GM18499 (cell line): Measurements from ENCODE around the gene CD244.
A peak's percentile ranks its signal among the peaks of the same experiment; 100 is the strongest.
"Not testable (repeated sequence)": the region's sequence is repeated elsewhere in the genome, so short reads cannot be mapped to it uniquely, and the experiment has no call there.

Experiments
- ATAC-seq: cut with Tn5 transposase; IDR thresholded peaks from one replicate; pipeline ENCODE4 v1.9.1; 2021; ENCODE audit warnings: moderate number of reproducible peaks; ENCODE audit not compliant: insufficient read depth, unreplicated experiment

The CD244 gene

DNA sequence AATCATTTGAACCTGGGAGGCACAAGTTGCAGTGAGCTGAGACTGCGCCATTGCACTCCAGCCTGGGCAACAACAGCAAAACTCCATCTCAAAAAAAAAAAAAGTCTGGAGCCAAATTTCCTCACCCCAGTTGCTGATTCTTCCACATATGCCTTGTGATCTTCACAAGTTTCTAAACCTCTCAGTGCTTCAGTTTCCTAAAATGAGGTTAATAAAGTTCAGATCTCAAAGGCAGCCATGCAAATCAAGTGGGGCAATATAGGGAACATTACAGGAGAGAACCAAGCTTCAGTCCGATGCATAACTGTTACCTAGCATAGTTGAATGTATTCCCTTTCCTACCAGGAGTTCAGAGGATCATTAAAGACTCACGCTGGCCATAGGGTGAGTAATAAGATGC lies 17.5 kb upstream of the CD244 start:
- ATAC-seq = no peak

DNA sequence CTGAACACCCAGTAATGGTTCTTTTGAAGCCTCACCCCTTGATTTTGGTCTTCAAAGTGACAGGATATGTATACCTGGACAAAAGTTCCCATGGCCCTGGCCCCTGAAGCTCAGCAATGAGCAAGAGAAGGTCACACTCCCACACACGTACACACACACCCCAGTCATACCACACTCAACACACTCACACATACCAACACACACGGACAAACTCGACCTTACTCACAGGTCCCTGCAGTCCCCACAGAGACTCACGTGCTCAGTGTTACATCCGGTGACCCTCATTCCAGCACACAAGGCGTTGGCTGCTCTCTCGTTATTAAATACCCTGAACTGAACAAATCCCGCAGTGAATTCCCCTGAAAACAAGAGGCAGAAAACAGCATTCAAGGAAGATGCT lies 16.4 kb upstream of the CD244 start:
- no peak for ATAC-seq

DNA sequence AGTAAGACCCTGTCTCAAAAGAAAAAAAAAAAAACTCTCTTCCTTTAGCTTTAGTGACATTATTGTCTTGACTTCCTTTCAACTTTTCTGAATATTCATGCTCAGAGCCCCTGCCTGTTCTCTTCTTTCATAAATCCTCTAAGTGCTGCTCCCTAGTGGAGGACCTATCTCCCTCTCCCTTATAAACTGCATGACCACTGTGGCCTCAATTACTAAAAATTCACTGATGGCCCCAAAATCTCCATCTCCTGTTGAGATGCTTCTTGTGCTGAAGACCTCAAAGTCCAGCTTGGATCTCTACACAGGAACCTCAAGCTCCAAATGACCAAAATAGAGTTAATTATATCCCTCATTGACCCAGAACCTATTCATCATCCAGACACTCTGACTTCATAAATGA lies 14.5 kb upstream of the CD244 start:
- ATAC-seq = no peak

DNA sequence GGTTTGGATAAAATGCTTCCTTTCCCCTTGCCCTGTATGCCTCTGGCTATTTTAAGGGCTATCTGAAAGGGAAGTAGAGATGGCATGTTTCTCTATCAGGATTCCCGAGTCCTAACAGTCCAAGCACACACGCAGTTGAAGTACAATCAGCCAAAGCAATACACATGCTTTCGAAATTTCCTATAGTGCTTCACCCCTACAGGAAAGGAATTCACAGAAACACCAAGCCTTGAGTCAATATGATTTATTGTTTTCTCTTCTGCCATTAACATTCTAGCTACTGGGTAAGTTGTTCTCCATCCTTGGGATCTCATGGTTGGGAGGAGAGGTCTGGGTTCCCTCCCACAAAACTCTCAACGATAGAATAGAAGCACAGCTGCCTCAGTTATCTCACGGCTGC lies 13.6 kb upstream of the CD244 start:
- ATAC-seq = no peak

DNA sequence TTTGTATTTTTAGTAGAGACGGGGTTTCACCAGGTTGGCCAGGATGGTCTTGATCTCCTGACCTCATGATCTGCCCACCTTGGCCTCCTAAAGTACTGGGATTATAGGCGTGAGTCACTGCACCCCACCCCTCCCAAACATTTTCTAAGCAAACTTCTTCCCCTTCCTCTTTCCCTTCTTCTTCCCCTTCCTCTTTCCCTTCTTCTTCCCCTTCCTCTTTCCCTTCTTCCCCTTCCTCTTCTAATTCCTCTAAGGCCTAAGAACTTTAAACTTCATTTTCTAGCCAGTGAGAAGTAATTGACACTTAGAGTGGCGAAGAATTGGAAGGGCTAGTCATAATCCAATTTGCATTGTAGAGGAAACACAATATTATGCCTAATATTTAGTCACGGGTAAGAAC lies 12.9 kb upstream of the CD244 start:
- not testable (repeated sequence) for ATAC-seq

DNA sequence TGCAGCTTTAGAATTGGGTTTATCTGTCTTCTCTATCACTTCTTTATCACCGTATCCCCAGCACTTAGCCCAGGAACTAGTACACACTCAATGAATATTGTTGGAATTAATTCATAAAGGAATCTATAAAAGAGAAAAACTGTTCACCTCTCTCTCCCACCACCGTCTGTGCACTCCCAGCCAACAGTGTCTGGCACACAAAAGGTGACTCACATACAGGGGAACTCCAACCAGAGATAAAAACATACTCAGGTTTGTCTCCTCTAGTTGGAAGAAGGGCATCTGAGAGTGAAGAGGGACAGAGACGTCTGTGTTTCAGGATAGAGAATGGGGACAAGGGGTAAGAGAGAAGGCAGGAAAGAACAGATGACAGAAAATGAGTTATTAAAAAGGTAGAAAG lies 12.2 kb upstream of the CD244 start:
- ATAC-seq = no peak

DNA sequence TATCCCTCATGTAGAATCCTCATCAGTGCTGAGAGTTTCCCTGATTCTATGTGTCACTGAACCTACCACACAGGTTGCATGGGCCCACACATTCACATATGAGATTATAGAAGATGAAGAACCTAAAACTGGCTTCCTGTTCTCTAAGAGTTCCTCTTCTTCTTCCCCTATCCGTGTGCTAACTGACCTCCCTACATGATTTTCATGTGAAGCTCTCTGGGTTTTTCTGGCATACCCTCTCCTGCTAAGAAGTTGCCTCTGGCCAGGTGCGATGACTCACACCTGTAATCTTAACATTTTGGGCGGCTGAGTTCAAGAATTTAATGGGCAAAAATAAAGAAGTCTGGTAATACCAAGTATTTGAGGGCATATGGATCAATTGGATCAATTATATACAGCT lies 5.5 kb upstream of the CD244 start:
- no peak for ATAC-seq

DNA sequence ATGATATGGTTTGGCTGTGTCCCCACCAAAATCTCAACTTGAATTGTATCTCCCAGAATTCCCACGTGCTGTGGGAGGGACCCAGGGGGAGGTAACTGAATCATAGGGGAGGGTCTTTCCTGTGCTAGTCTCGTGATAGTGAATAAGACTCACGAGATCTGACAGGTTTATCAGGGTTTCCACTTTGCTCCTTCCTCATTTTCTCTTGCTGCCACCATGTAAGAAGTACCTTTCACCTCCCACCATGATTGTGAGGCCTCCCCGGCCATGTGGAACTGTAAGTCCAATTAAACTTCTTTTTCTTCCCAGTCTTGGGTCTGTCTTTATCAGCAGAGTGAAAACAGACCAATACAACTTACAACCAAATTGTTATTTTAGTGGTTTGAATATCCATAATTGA lies 5.0 kb upstream of the CD244 start:
- ATAC-seq = not testable (repeated sequence)

DNA sequence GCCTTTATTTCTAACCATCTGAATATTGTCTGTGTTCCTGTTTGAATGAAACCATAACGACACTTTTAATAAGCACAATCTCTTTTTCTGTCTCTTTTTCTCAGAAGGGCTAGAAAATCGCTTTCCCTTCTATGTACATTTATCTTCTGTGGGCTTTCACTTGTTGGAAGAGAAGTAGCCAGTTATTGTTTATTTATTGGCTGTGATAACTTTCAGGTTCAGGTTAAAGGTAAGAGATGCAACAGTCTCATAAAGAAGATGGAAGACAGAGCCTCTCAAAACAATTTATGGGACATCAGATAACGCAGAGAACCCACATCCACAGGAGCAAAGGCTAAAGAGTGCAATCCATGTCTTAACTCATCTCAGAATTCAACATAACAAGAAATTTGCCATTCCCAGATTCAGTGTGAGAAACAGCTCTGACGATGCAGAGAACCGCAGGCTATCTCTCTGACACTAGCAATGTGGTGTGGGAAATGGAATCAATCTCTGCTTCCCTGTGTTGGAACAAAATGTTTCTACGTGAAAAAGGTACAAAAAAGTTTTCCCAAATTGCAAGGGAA lies 4.1 kb upstream of the CD244 start:
- no peak for ATAC-seq

DNA sequence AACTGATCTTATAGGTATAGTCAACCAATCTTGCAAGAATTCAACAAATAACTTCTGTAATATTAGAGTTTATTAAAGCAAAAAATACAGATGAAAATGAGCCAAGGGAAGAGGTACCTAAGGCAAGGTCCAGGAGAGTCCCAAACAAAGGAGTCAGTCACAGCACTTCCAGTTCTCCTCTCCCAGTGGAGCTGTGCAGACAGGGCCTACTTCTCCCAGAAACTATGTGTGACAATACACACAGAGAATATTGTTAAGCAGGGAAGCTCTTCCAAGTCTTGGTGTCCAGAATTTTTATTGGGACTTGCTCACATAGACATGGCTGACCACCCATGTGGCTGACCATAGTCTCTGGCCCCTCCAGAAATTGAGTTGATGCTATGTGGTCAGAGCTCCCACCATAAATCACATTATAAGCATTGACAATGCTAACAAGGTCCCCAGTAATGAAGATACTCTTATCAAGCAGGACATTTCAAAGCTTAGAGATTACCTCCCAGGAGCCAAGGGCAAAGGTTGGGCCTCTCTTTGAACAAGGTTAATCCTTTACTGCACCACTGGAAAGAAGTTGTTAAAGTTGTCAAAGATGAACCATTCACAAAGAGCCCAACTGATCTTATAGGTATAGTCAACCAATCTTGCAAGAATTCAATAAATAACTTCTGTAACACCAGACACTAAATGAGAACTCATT lies 3.5 kb upstream of the CD244 start:
- no peak for ATAC-seq

DNA sequence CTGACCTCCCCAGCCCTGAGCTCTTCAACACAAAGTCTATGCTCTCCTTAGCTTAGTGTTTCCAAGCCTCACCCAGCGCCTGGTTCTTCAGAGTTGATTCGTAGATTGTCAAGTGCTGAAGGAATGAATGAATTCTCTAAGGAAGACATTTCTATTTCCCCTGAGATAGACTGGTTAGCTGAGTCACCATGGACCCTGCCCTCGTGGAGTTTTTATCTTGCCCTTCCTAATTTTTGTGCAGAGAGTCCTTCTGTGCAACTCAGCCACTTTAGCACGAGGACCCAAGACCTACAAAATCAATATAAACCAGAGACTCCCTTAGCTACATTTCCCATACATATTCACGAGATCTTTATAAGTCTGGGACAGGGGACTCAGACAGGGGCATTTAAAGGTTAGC lies 2.6 kb upstream of the CD244 start:
- no peak for ATAC-seq

DNA sequence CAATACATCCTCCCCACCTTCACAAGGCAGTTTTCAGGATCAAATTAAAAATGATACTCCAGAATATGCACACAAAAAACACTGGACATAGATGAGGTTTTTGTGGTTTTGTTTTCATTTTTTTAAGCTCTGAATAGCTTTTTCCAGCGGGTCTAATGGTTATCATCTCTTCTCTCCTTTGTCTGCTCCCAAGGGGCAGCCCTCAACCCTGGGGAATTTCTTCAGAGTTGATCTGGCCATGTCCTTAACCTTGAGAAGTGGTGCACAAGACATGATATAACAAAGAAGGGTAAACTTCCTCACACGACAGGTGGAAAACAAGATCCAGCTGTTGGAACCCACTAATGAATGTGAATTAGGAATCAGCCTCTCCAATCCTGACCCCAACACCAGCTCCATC lies 1.5 kb upstream of the CD244 start:
- no peak for ATAC-seq

DNA sequence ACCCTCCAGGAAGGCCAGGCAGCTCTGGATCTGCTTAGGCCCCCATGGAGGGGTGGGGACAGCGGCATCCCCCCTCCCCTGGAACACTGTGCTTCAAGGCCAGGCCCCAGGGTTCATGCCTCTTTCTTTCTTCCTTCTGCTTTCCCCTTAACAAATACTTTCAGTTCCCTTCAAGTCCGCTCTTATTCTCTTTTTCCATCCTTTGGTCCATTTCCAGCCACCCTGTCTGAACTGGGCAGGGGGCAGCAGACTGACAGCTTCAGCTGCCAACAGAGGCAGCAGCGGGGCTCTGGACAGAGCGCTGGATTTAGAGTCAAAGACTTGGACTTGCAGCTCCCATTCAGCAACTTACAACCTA lies 1.1 kb upstream of the CD244 start:
- no peak for ATAC-seq

DNA sequence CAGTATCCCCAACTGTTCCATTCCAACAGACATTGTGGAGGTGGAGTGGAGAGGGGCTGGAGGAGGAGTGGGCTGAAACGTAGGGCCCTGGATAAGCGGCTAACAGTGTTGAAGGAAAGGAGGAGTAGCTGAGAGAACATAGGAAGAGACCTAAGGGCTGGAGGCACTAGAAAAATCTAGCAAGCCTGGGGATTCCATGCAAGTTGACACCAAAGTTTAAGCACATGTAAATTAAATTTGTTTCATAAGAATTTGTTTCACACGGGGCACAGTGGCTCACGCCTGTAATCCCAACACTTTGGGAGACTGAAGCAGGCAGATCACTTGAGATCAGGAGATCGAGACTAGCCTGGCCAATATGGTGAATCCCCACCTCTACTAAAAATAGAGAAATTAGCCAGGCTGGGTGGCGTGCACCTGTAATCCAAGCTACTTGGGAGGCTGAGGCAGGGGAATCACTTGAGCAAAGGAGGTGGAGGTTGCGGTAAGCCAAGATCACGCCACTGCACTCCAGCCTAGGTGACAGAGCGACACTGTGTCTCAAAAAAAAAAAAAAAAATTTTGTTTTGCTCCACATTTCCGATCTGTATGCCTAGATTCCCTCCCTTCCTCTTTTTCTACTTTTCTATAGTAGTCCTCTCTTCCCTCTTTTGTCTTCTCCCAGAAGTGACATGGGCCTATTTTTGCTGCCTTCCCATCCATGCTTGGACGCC lies 530 bp upstream of the CD244 start:
- ATAC-seq = no peak

DNA sequence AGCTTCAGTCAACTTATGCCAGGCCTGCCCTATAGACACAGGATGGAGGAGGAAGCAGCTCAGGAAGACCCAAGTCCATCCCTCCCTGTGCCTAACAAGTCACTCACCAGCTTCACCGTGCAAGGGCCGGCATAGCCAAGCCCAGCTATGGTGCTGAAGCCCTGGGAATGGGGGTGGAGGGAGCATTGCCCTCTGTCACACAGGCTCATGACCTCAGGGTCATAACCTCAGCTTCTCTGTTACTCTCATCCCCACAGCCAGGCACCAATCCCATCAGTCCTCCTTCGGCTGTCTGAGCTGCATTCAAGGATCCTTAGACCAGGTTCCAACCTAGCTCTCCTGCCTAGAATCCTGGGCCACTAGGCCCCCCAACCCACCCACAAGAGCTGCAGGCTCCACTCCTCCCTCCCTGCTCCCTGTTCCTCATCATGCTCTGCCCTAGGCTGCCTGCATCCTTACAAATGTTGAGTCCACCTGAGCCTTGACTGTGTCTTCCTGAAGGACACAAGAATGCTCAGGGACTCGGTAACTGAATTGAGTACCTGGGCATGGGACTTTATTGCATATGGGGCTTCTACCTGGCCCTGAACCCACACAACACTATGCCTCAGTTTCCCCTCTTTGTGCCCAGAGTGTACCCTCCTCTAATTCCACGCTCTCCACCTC lies 1.7 kb downstream of the CD244 start:
- no peak for ATAC-seq

DNA sequence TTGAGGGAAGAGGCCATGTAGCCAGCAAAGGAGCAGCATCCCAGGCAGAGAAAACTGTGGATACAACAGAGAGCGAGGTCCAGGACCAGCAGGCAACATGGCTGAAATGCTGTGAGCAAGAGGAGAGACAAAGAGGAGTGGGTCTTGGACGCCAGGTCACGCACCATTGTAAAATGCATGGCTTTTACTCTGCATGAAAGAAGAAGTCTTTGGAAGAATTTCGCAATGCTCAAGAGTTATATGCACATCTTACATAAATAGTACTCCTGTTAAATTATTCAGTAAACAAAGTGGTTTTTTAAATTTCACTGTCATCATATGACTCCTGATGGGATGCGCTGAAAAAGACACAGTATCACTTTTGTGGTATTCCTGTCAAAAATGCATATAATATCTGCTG lies 3.5 kb downstream of the CD244 start:
- no peak for ATAC-seq

DNA sequence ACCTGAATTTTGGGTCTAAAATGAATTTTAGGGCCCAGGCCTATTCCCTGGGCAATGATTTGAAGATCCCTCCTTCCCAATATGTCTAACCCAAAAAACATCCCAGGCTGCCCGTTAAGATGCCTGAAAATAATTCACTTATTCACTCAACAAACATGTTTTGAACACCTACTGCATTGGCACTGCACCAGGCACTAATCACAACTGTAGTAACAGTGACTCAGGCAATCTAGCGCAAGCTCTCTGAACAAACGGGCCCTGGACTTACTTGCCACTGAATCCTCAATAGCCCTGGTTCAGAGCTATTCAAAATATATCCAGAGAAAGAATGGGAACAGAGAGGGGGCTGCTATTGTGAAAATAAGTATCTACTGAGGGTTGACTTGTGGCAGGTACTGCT lies 4.2 kb downstream of the CD244 start:
- ATAC-seq = no peak

DNA sequence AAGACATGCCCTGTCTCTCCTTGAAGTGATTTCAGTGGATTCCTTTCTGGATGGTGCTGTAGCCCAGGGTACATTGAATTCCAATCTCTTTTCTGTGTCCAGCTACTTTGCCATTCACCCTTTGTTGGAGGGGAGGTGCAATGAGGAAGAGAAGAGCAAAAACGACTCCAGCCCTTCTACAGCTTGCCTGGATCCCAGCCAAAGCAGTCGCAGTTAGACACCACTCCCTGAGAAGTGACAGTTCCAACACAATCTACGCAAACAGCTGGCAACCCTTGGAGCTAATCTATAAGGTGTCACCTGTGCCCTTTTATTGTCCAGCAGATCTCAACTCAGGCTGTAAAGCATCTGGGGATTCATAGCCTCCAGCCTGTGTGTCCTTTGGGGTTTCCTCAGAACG lies 4.6 kb downstream of the CD244 start:
- no peak for ATAC-seq

DNA sequence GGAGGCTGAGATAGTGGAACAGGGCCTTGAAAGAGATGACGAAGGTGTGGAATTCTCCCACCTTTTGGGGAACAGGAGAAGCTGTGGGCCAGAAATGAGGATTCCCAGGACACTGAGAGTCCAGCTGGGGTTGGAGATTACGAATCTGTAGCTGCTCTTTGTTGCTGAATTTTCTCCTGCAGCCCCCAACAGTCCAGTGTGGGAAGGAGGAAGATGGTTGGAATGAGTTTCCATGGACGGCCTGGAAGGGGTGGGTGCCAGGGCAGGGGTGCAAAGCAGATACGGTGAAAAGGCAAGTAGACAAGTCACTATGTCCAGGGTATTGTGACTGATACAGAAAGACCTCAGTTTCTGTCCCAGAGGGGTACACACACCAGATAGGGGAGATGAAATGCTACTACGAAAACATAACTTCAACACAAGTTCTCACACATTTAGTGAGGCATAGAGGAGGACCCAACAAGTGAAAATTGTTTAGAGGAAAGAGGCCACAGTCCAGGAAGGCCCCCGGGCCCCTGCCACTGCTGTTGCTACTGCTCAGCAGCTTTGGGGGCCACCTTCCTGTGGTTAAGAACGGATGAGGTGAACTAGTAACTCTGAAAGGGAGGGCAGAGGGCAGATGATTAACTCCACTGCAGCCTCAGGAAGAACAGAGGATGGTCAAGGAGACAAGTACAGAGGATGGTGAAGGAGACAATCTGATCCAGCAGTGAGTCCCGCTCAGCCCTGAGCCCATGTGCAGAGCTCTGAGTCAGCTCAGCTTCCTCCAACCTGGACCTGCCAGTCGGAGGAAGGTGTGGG lies 7.3 kb downstream of the CD244 start:
- ATAC-seq = peak; percentile 55

DNA sequence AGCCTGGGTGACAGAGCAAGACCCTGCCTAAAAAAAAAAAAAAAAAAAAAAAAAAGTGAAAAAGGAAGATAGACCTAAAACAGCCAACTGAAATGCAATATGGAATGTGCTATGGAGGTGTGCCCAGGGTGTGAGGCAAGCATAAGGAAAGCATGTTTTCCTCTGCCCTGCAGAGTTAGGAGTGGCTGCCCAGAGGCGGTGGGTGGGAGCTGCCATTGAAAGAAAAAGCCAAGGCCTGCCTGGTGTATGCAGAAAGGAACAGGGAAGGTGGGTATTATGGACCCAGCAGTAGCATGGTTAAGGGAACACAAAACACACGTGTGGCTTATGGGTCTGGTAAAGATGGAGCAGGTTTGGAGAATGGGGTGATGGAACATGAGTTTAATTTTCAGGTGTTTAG lies 8.9 kb downstream of the CD244 start:
- no peak for ATAC-seq

DNA sequence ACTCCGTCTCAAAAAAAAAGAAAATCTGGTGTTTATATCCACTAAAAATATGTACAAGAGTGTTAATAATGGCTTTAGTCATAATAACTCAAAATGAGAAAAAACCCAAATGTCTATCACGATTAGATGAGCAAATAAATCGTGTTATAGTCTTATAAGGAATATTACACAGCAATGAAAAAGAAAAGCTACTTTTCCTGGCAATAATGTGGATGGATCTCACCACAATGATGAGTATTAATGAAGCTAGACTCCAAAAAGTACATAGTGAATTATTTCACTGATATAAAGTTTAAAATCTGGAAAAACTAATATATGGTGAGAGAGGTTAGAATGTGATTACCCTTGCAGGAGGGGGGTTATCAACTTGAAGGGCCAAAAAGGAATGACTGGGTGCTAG lies 9.7 kb downstream of the CD244 start:
- no peak for ATAC-seq
